ENCODE data around the gene SPANXD. TPM values are rescaled to one million over a fixed set of nuclear protein-coding genes. Genes with fewer than 3 reads are reported as not detected.
"Not testable (repeated sequence)": the region's sequence is repeated elsewhere in the genome, so short reads cannot be mapped to it uniquely, and the experiment has no call there.

The SPANXD gene
- total RNA-seq (not detected), polyA plus RNA-seq (not detected), total RNA-seq (0 reads per million in 6 experiments)

DNA sequence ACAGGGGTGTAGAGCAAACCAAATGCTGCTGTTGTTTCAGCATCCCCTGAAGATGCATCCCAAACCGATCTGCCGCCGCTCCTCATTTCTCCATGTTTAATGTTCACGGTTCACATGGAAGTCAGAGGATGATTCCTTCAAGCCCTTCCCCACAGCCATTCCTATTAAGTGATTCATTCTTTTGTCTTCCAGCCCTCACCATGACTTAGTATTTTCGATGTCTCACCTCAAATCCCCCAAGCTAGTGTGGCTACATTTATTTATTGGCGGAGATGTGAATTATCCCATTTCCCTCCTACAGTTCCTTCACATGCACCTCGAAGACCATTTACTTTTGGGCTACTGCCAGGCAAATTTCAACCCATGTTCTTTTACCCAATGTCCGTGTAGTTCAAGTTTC is at the start of gene SPANXD:
TSS of gene SPANXD (minus strand) at position 101 of the 400 bp plus-strand sequence. CDS start 334 bp downstream, outside the sequence.
- ATAC-seq, H3K9me3 Mint-ChIP-seq, H3K27ac Mint-ChIP-seq, POLR2A ChIA-PET, H3K4me1 Mint-ChIP-seq, H3K36me3 Mint-ChIP-seq, H3K4me3 Mint-ChIP-seq, DNase-seq, H3K27me3 Mint-ChIP-seq: not testable (repeated sequence)

DNA sequence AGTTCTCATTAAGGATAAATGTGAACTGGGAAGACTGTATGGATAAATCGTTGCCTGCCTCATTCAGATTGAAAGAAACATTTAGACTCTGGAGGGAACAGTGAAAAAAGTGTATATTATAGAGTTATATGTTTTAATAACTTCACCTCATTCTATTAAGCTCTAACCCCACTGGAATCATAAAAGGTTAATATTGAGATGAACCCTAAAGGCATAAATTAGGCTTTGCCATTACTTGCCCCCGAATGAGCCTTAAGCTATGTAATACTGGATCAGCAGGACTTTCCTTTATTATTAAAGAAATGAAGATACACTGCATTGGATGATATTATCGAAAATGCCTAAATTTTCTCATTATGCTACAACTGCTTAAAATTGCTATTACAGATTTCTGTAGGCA is 44.1 kb upstream of the SPANXD start:
- Mint-ChIP-seq H3K4me1 (no peaks in the 10 kb centered on the region), H3K36me3 (no peaks in the 10 kb centered on the region), H3K27ac (no peak overlapping the region), H3K9me3 (peaks cover 0 to 12% (median 4%) of the 10 kb centered on the region in 9 donors), H3K27me3 (no peaks in the 10 kb centered on the region), H3K4me3 (no peak overlapping the region)
- POLR2A ChIA-PET = no interaction called here
- no peak for DNase-seq
- ATAC-seq = no peak

- Mint-ChIP-seq H3K36me3 (no peaks in the 10 kb centered on the region), H3K9me3 (peaks cover 0 to 9% (median 2%) of the 10 kb centered on the region in 9 donors), H3K4me3 (no peak overlapping the region), H3K27ac (no peak overlapping the region), H3K27me3 (no peaks in the 10 kb centered on the region), H3K4me1 (no peaks in the 10 kb centered on the region)
- ATAC-seq (no peak), DNase-seq (no peak)
- POLR2A ChIA-PET = no interaction called here
Observed at GRCh38 chrX:141736656-141737055, 38.1 kb upstream of the SPANXD start.

DNA sequence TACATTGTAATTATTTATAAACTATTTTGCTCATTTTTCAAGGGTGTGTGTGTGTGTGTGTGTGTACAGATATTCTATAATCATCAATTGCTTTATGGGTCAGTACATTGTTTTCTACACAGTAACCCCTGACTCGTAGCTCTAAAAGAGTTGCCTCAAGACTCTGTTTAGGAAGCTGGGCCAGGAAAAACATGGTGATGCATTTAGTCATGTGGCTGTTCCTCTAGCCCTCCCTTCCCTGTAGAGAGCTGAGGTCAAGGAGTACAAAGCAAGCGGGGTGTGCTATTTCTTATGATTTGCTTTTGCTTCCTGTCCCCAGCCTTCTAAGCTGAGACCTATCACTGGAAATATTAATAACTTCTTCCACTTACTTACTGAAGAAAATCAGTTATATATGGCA is 34.8 kb upstream of the SPANXD start:
- H3K4me1 Mint-ChIP-seq = no peaks in the 10 kb centered on the region
- H3K9me3 Mint-ChIP-seq = peaks cover 0 to 9% (median 2%) of the 10 kb centered on the region in 9 donors
- H3K36me3 Mint-ChIP-seq = no peaks in the 10 kb centered on the region
- POLR2A ChIA-PET = no interaction called here
- H3K4me3 Mint-ChIP-seq = no peak overlapping the region
- no peak for DNase-seq
- no peak overlapping the region for H3K27ac Mint-ChIP-seq
- no peaks in the 10 kb centered on the region for H3K27me3 Mint-ChIP-seq
- ATAC-seq = no peak

- POLR2A ChIA-PET = no interaction called here
- ATAC-seq = no peak
- H3K4me3 Mint-ChIP-seq = no peak overlapping the region
- H3K4me1 Mint-ChIP-seq = no peaks in the 10 kb centered on the region
- H3K27ac Mint-ChIP-seq = no peak overlapping the region
- DNase-seq = no peak
- no peaks in the 10 kb centered on the region for H3K36me3 Mint-ChIP-seq
- peaks cover 0 to 9% (median 0%) of the 10 kb centered on the region in 9 donors for H3K9me3 Mint-ChIP-seq
- H3K27me3 Mint-ChIP-seq = no peaks in the 10 kb centered on the region
Observed at GRCh38 chrX:141732031-141732430, 33.5 kb upstream of the SPANXD start.

DNA sequence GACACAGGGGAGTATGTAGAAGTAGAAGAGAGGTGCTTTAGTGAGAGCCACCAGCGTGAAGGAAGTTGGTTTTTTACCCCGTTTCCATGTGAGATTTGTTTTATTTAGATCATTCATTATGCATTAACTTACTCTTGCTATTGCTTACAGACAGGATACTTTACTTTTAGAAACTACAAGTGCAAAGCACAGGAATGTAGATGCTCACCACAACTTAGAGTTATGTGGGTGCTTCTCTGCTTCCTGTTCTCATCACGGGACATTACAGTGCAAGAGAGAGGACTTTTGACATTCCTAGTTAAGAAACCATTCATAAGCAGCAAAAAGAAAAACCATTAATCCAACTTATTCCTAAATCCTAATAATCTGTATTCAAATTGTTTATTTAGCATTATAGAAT is 25.6 kb upstream of the SPANXD start:
- Mint-ChIP-seq H3K27ac (no peak overlapping the region), H3K9me3 (peaks cover 0 to 10% (median 0%) of the 10 kb centered on the region in 9 donors), H3K4me1 (no peaks in the 10 kb centered on the region), H3K4me3 (no peak overlapping the region), H3K36me3 (no peaks in the 10 kb centered on the region), H3K27me3 (no peaks in the 10 kb centered on the region)
- POLR2A ChIA-PET = no interaction called here
- no peak for DNase-seq
- no peak for ATAC-seq

GRCh38 chrX:141714680-141715079 is 16.1 kb upstream of the SPANXD start:
- ATAC-seq = no peak
- Mint-ChIP-seq H3K27me3 (no peaks in the 10 kb centered on the region), H3K4me1 (no peaks in the 10 kb centered on the region), H3K4me3 (no peak overlapping the region), H3K27ac (no peak overlapping the region), H3K36me3 (no peaks in the 10 kb centered on the region), H3K9me3 (peaks cover 0 to 6% (median 0%) of the 10 kb centered on the region in 9 donors)
- POLR2A ChIA-PET = no interaction called here
- no peak for DNase-seq

- Mint-ChIP-seq H3K27me3 (no peaks in the 10 kb centered on the region), H3K36me3 (no peaks in the 10 kb centered on the region), H3K4me1 (no peaks in the 10 kb centered on the region), H3K27ac (no peak overlapping the region), H3K4me3 (no peak overlapping the region), H3K9me3 (peaks cover 0 to 9% (median 3%) of the 10 kb centered on the region in 9 donors)
- ATAC-seq = no peak
- DNase-seq = no peak
- POLR2A ChIA-PET = no interaction called here
Observed at GRCh38 chrX:141701072-141701471, 2.5 kb upstream of the SPANXD start.

- Mint-ChIP-seq H3K9me3 (peaks cover 0 to 10% (median 2%) of the 10 kb centered on the region in 9 donors), H3K27me3 (no peaks in the 10 kb centered on the region), H3K4me3 (no peak overlapping the region), H3K27ac (no peak overlapping the region), H3K4me1 (no peaks in the 10 kb centered on the region), H3K36me3 (no peaks in the 10 kb centered on the region)
- DNase-seq = no peak
- POLR2A ChIA-PET = no interaction called here
- no peak for ATAC-seq
Observed at GRCh38 chrX:141673946-141674345, 24.6 kb downstream of the SPANXD start.

GRCh38 chrX:141669689-141670088 is 28.9 kb downstream of the SPANXD start:
- H3K27ac Mint-ChIP-seq = no peak overlapping the region
- no peaks in the 10 kb centered on the region for H3K27me3 Mint-ChIP-seq
- POLR2A ChIA-PET = no interaction called here
- H3K36me3 Mint-ChIP-seq = no peaks in the 10 kb centered on the region
- no peaks in the 10 kb centered on the region for H3K4me1 Mint-ChIP-seq
- peaks cover 0 to 10% (median 2%) of the 10 kb centered on the region in 9 donors for H3K9me3 Mint-ChIP-seq
- ATAC-seq = no peak
- H3K4me3 Mint-ChIP-seq = no peak overlapping the region
- DNase-seq = no peak

- Mint-ChIP-seq H3K4me3 (no peak overlapping the region), H3K27me3 (no peaks in the 10 kb centered on the region), H3K27ac (no peak overlapping the region), H3K9me3 (peaks cover 0 to 10% (median 2%) of the 10 kb centered on the region in 9 donors), H3K36me3 (no peaks in the 10 kb centered on the region), H3K4me1 (no peaks in the 10 kb centered on the region)
- no peak for ATAC-seq
- POLR2A ChIA-PET = no interaction called here
- DNase-seq = no peak
Observed at GRCh38 chrX:141668371-141668770, 30.2 kb downstream of the SPANXD start.

DNA sequence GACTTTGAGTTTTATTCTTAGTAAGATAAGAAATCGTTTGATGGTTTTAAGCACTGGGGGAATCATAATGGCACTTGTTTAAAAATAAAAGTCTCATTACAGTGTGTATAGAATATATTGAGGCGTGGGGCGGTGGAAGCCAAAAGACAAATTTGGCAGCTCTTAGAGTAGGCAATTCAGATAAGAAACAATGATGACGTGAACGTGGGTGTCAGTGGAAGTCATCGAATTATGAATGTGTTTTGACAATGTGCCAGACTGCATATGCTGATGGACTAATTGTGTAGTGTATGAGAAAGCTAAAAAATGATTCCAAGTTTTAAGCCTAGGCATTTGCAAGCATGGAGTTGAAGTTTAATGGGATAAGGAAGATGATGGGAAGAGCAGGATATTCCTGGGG is 35.8 kb downstream of the SPANXD start:
- no peaks in the 10 kb centered on the region for H3K4me1 Mint-ChIP-seq
- H3K9me3 Mint-ChIP-seq = peaks cover 0 to 10% (median 0%) of the 10 kb centered on the region in 9 donors
- no peaks in the 10 kb centered on the region for H3K36me3 Mint-ChIP-seq
- H3K4me3 Mint-ChIP-seq = no peak overlapping the region
- DNase-seq = no peak
- POLR2A ChIA-PET = no interaction called here
- no peak for ATAC-seq
- no peak overlapping the region for H3K27ac Mint-ChIP-seq
- no peaks in the 10 kb centered on the region for H3K27me3 Mint-ChIP-seq

DNA sequence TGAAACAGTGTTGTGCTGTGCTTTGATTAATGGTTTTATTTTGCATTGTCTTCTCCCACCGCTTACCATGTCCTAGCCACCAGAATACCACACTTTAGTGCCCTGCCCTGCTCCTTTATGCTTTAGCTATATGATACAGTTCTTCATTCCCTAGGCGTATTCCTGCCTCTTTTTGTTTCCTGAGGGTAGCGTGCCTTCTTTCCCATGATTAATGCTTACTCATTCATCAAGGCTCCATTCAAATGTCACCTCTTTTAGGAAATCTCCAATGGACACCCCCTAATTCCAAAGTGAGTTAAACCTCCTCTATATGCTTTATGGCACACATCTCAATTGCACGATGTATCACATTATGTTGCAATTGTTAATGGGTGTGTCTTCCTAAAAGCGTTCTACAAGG is 46.3 kb downstream of the SPANXD start:
- no peak for ATAC-seq
- no peaks in the 10 kb centered on the region for H3K4me1 Mint-ChIP-seq
- POLR2A ChIA-PET = no interaction called here

More for the DNA sequence above, 46.3 kb downstream of the SPANXD start:
- Mint-ChIP-seq H3K4me3 (no peak overlapping the region), H3K36me3 (no peaks in the 10 kb centered on the region), H3K9me3 (no peaks in the 10 kb centered on the region), H3K27ac (no peak overlapping the region), H3K27me3 (no peaks in the 10 kb centered on the region)
- DNase-seq = no peak

Measured in naive thymus-derived CD8-positive, alpha-beta T cell (primary cell).